ENCODE results near the gene MDM2.

DNA sequence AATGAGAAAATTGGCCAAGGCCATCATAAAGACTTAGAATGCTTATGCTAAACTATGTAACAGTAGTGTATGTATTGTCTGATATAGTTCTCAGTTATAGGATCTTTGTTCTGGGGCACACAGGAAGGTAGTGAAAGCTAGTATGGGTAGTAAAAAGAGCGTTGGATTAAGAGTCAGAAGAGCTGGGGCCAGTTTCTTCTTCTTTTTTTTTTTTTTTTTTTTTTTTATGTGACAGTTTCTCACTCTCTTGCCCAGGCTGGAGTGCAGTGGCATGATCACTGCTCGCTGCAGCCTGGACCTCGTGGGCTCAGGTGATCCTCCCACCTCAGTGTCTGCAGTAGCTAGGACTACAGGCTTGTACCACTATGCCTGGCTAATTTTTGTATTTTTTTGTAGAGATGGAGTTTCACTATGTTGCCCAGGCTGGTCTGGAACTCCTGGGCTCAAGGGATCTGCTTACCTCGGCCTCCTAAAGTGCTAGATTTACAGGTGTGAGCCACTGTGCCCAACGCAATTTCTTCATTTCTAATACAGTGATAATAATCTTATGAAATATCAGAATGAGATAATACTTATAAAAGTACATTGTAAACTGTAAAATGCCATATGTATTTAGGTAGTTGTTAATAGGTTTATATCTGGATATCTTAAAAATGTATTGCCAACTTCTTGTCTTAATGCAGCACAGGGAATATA is 7.4 kb downstream of the MDM2 start:
- TF ChIP-seq POLR2A (IDR thresholded peaks at IDR 0.05; ENCODE audit: low read length) (no peak), GATA1 (IDR thresholded peaks at IDR 0.05; ENCODE audit: low read depth, low read length) (no peak)

Data from erythroblast (primary cell).